Frontal cortex (tissue), 4 donors: ENCODE data around the gene IVD. TPM values are rescaled to one million over a fixed set of nuclear protein-coding genes. Genes with fewer than 3 reads are reported as not detected.

ENCODE experiments used
- DNase-seq, 2 donors: peaks; one replicate each; pipeline ENCODE4 v3.0.0; 2012; ENCODE audit warnings: low spot score in 2 of 2
- FAIRE-seq: peaks from 2 replicates; lab custom pipeline; 2012; peaks lifted over from hg19 to GRCh38; lab: Jason Lieb, UNC
- total RNA-seq: library from RNA; depleted of rRNA; stranded (reverse); fragments of >200 nt; gene quantifications from one replicate; pipeline ENCODE4 v1.2.3, GENCODE V29; 2014
- donor health status: control.
- donor health status: control.
- donor health status: control.

IVD gene
- total RNA-seq, 1 donor from 2014 or later, result 15.1 TPM

- DNase-seq (no peak), FAIRE-seq (no peak)
Measured at GRCh38 chr15:40410476-40410875, 4.9 kb downstream of the IVD start.

GRCh38 chr15:40412095-40412759 lies 6.6 kb downstream of the IVD start:
- FAIRE-seq (no peak), DNase-seq (no peak)

DNA sequence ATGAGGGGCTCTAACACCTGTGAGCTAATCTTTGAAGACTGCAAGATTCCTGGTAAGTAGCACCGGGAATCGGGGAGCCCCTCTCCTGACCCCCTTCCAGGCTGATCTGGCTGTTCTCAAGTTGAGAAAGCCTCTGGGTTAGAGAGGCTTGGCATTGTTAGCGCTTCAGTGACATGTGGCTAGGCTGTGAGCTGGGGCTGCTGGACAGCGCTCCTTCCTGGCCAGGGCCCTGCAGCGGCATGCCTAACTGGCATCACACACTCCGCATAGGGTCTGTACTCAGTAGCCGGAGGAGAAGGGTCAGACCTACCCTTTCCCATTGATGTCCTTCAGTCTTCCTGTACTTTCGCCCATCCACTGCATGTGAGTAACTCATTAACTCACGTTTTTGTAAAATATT lies 7.4 kb downstream of the IVD start:
- FAIRE-seq, result no peak
- no peak for DNase-seq

DNA sequence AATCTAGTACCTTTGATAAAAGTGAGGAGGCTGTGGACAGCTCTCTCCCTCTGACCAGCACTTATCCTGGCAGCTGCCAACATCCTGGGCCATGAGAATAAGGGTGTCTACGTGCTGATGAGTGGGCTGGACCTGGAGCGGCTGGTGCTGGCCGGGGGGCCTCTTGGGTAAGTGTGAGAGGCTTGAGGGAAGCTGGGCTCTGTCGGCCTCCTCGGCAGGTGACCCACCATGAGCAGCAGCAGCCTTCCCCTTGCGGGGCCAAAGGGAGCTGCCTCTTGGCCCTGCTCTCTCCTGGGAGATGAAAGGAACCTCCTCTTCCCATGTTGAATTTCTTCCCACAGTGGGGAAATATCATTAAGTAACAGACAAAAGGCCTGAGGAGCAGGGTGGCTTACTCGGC lies 9.2 kb downstream of the IVD start:
- DNase-seq (no peak), FAIRE-seq (no peak)

GRCh38 chr15:40415226-40415625 lies 9.6 kb downstream of the IVD start:
- no peak for FAIRE-seq
- DNase-seq, result no peak

- FAIRE-seq, result no peak
- no peak for DNase-seq
Measured at GRCh38 chr15:40416056-40416455, 10.5 kb downstream of the IVD start.

GRCh38 chr15:40418126-40418525 lies 12.5 kb downstream of the IVD start:
- no peak for FAIRE-seq
- no peak for DNase-seq

GRCh38 chr15:40420071-40420713 lies 14.6 kb downstream of the IVD start:
- FAIRE-seq (no peak), DNase-seq (no peak)

- FAIRE-seq, result no peak
Measured at GRCh38 chr15:40420793-40421192, 15.2 kb downstream of the IVD start.

DNA sequence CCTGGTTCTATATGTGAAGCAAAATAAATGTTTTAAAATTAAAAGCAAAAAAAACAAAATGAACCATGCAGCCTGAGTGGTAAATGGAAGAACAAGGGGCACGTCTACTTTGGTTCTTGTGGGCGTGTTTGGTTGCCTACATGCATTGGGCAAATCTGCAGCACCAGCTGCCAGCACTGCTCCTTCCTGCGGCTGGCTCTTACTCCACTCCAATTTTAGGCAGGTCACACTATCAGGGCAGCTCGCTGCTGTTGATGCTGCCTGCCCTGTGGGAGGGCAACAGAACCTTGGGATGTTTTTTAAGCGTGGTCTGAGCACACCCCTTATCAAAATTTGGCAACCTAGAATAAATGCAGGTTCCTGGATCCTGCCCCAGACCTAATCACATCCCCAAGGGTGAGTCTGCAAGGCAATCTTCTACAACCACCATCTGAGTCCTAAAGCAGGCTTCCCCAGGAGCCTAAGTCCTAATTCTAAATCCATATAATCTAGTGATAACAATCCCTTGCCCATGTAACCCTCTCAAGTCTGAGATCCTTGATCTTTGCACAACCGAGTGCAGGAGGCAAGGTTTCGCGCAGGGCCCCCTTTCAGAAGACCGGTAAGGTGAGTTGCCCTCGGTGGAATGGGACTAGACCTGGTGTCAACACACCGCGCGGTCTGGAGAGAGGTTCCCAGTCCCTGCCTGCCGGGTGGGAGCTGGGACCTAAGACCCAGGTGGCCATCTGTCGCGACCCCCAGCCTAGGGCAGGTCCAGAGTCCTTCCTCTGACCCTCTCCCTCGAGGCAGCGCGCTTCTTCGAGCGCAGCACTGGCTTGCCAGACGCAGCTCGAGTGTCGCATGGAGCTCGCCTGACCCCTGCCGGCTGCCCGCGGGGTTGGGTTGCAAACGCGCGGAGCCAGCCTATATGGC lies 15.9 kb downstream of the IVD start:
- DNase-seq, result peak in 1 of 2 donors; percentile 85
- no peak for FAIRE-seq

More at GRCh38 chr15:40420793-40421192, 15.2 kb downstream of the IVD start:
- no peak for DNase-seq

GRCh38 chr15:40424483-40425115 lies 19.0 kb downstream of the IVD start:
- no peak for DNase-seq
- FAIRE-seq, result no peak

GRCh38 chr15:40425681-40426080 lies 20.1 kb downstream of the IVD start:
- no peak for DNase-seq
- no peak for FAIRE-seq

- DNase-seq (no peak), FAIRE-seq (no peak)
Measured at GRCh38 chr15:40427188-40427587, 21.6 kb downstream of the IVD start.

DNA sequence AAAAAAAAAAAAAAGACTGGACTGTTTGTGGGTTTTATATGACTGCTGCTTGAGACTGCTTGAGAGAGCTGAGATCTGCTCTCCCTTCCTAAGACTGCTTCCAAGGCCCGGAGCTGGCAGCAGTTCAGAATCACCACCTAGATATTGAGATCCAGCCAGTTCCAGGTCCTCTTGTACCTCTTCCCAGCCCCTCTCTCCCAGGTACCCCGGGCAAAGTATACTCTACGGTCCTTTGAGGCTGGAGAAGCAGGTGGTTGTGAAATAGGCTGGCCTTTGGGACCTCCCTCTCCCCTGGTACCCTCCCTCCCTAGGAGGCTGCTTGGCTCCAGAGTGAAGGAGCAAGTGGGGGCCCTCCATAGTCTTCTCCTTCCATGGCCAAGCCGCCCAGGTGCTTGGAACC lies 22.6 kb downstream of the IVD start:
- FAIRE-seq (no peak), DNase-seq (no peak)

DNA sequence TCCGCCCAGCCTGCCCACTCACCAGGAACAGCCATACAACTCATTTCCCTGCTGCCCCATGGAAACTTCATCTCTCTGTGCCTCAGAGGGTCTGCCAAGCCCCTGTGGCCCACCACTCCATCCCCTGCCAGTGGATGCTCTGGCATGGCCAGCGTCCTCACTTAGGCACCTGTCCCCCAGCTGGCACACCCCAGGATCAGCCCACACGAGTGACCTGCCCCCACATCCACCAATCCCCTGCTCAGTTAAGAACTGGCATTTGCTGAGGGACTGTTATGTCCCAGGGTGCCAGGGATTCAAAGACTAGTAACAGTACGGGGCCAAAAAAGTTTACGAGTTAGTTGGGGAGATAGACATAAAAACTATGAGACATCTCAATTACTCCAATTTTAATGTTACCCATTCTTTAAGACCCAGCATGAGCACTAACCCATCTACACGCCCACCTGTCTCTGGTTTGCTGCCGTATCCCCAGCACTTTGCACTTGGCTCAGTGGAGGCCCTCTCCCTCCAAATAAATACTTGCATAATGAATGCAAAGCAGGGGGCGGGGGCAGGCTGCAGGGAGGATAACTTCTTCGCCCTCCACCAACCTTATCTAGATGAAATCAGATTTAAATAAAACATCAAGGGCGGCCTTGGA lies 23.6 kb downstream of the IVD start:
- no peak for DNase-seq

DNA sequence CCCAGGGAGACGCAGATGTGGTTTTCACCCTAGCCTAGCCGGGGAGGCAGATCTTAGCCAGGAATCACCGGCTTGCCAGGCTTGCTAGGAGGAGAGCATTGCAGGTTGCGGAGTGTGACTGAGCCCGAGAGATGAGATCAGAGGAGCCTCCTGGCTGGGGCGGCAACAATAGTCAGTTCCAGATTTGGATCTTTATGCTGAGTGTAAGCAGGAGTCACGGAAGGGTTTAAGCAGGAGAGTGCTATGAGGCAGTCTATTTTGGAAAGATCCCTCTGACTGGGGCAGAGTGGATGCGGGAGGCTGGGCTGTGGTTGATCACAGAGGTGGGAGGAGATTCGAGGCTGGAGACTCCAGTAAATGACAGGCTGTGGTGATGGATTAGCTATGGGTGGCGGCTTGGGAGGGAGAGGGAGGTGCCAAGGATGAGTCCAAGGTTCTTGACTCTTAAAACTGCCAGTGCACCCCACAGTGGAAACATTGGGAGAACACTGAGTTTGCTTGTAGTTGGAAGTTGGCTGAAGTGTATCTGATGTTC lies 24.7 kb downstream of the IVD start:
- DNase-seq (no peak), FAIRE-seq (no peak)

More for the DNA sequence above, 23.6 kb downstream of the IVD start:
- FAIRE-seq, result no peak

DNA sequence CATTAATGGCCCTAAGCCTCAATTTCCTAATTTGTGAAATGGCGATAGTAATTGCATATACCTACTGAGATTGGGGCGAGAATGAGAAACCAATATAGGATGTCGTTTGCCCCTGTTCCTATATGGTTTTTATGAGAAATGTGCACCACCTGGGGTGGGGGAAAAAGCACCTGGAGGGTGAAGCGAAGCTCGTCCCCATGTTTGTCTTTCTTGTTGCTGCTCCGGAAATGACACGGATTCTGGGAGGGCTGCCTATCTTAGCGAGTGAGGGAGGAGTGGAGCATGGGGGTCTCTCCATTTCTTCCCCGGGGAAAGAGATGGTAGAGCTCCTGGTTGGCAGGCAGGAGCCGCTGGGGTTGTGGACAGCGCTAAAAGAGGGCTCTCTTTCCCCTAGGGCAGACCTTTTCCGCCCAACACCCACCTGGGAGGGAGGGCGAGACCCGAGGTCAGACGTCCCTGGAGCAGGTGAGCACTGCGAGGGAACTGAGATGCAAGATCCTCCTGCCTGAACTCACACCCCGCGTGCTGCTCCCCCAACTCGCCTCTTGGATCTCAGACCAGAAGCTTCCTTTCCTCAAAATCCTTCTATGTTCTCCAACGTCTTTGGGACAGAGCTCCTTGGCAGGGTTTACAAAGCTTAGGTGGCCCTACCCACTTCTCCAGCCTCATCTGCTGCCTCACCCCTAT lies 29.6 kb downstream of the IVD start:
- DNase-seq (no peak), FAIRE-seq (no peak)

DNA sequence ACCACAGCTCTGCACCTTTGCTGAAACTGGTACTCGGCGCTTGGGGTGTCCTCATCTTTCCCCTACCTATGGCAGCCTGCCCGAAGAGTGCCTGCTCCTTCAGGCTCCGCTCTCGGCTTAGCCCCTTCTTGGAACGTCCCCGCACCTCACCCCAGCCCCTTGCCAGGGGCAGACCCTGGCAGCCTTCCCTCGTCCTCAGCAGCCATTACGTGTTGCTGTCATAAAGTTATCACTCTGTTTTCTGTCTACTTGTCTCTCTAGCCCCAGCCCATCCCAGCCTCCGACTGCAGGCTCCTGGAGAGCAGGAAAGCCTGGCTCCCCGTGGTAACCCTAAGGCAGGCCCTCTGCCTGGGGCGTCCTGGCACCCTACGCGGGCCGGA lies 30.1 kb downstream of the IVD start:
- DNase-seq (no peak), FAIRE-seq (no peak)
